GM12801 (cell line): ENCODE results near the gene POU1F1.

ENCODE experiments used
- CTCF ChIP-seq: IDR thresholded peaks from one replicate; pipeline ENCODE4 v1.5.1; 2011; ENCODE audit warnings: control low read depth; ENCODE audit not compliant: insufficient read length; ENCODE audit errors: extremely low read depth

POU1F1 gene

GRCh38 chr3:87227835-87228144 is 48.6 kb downstream of the POU1F1 start:
- TF ChIP-seq CTCF, result no peak

GRCh38 chr3:87227104-87227834 is 49.1 kb downstream of the POU1F1 start, which contains the start of gene CHMP2B:
Gene CHMP2B, plus strand, starts transcription at chr3:87227309. Its CDS starts 214 bp downstream, at chr3:87227523.
- TF ChIP-seq CTCF, result no peak

GRCh38 chr3:87225659-87226058 is 50.7 kb downstream of the POU1F1 start:
- TF ChIP-seq CTCF, result no peak

GRCh38 chr3:87219611-87220010 is 56.8 kb downstream of the POU1F1 start:
- no peak for TF ChIP-seq CTCF

- TF ChIP-seq CTCF, result no peak
These were observed 57.8 kb downstream of the POU1F1 start for GRCh38 chr3:87218560-87218959.
